Progenitor cell of endocrine pancreas (in vitro differentiated cells): ENCODE measurements around the gene FYN. TPM values are rescaled to one million over a fixed set of nuclear protein-coding genes. Genes with fewer than 3 reads are reported as not detected.
"Not testable (repeated sequence)": the region's sequence is repeated elsewhere in the genome, so short reads cannot be mapped to it uniquely, and the experiment has no call there.

Experiments
- DNase-seq: peaks from one replicate; pipeline ENCODE4 v3.0.0; 2021; ENCODE audit warnings: low spot score; ENCODE audit not compliant: unreplicated experiment
- H3K27ac Mint-ChIP-seq: 2 replicates; pipeline ENCODE4 v1.8.0; 2021; ENCODE audit warnings: mild to moderate bottlenecking, moderate library complexity, mixed read lengths
- H3K27me3 Mint-ChIP-seq: 2 replicates; pipeline ENCODE4 v1.8.0; 2021; ENCODE audit warnings: mixed read lengths
- H3K36me3 Mint-ChIP-seq: 2 replicates; pipeline ENCODE4 v1.8.0; 2022; ENCODE audit warnings: mixed read lengths; ENCODE audit not compliant: insufficient read depth
- H3K4me1 Mint-ChIP-seq: 2 replicates; pipeline ENCODE4 v1.8.0; 2021; ENCODE audit warnings: low read depth, mixed read lengths
- H3K4me3 Mint-ChIP-seq: 2 replicates; pipeline ENCODE4 v1.8.0; 2021; ENCODE audit warnings: low read depth, mild to moderate bottlenecking, moderate library complexity, mixed read lengths
- H3K9me3 Mint-ChIP-seq: 2 replicates; pipeline ENCODE4 v1.8.0; 2021; ENCODE audit warnings: low read depth, mixed read lengths
- total RNA-seq: library from RNA; stranded (reverse); gene quantifications from 2 replicates; pipeline ENCODE4 v1.2.1, GENCODE V29; 2021
- TF ChIP-seq, protein P1 (sequence below): fragments of 200-600 bp; sonication (generic); IDR thresholded peaks from one replicate; pipeline ENCODE4 v1.5.0; 2021; ENCODE audit warnings: antibody characterized with exemption, mild to moderate bottlenecking; ENCODE audit not compliant: unreplicated experiment

FYN gene
- total RNA-seq, 1 donor from 2014 or later: 169 TPM

DNA sequence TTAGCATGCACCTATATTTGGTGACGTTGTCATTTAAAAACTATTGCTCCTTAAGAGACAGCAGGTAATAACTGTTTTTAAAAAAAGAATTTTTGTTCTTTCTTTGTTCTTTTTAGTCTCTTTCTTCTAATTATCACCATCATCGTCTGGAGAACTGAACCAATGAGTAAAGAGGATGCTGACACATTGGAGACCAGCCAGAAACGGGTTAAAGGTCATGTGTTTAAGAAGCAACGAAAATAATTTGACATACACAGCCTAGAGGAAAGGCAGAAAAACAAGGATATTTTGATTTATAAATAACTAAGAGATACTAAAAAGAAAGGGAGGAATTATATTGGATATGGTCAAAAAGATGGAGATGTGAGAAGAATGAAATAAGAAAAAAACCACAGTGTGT is 19.2 kb upstream of the FYN start:
- Mint-ChIP-seq H3K27me3 (peaks cover 70% of the 10 kb centered on the region), H3K36me3 (no peaks in the 10 kb centered on the region)
- DNase-seq: no peak

DNA sequence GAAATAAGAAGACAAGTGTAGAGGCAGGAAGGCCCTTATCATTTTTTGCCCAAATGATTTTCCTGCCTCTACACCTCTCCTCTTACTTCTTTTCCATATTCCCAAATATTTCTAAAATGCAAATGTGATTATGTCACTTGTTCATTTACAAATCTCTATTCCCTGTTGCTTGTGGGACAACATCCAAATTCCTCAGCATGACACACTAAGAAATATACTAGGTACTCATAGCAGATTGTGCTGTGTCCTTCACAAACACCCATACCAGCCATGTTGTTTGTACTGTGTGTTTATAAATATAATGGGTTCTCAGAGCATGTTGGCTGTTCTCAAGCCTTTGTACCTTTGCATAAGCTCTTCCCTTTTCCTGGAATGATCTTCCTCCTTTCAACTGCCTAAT is 17.7 kb upstream of the FYN start:
- Mint-ChIP-seq H3K9me3 (no peaks in the 10 kb centered on the region), H3K4me3 (no peak overlapping the region), H3K27me3 (peaks cover 66% of the 10 kb centered on the region), H3K27ac (no peak overlapping the region), H3K36me3 (no peaks in the 10 kb centered on the region), H3K4me1 (peaks cover 14% of the 10 kb centered on the region)
- no peak for DNase-seq
- TF ChIP-seq, protein P1, sequence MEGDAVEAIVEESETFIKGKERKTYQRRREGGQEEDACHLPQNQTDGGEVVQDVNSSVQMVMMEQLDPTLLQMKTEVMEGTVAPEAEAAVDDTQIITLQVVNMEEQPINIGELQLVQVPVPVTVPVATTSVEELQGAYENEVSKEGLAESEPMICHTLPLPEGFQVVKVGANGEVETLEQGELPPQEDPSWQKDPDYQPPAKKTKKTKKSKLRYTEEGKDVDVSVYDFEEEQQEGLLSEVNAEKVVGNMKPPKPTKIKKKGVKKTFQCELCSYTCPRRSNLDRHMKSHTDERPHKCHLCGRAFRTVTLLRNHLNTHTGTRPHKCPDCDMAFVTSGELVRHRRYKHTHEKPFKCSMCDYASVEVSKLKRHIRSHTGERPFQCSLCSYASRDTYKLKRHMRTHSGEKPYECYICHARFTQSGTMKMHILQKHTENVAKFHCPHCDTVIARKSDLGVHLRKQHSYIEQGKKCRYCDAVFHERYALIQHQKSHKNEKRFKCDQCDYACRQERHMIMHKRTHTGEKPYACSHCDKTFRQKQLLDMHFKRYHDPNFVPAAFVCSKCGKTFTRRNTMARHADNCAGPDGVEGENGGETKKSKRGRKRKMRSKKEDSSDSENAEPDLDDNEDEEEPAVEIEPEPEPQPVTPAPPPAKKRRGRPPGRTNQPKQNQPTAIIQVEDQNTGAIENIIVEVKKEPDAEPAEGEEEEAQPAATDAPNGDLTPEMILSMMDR: no peak

More for the DNA sequence above, 19.2 kb upstream of the FYN start:
- H3K4me1 Mint-ChIP-seq: peaks cover 14% of the 10 kb centered on the region
- no peaks in the 10 kb centered on the region for H3K9me3 Mint-ChIP-seq
- H3K4me3 Mint-ChIP-seq: no peak overlapping the region
- TF ChIP-seq, protein P1: no peak
- no peak overlapping the region for H3K27ac Mint-ChIP-seq

DNA sequence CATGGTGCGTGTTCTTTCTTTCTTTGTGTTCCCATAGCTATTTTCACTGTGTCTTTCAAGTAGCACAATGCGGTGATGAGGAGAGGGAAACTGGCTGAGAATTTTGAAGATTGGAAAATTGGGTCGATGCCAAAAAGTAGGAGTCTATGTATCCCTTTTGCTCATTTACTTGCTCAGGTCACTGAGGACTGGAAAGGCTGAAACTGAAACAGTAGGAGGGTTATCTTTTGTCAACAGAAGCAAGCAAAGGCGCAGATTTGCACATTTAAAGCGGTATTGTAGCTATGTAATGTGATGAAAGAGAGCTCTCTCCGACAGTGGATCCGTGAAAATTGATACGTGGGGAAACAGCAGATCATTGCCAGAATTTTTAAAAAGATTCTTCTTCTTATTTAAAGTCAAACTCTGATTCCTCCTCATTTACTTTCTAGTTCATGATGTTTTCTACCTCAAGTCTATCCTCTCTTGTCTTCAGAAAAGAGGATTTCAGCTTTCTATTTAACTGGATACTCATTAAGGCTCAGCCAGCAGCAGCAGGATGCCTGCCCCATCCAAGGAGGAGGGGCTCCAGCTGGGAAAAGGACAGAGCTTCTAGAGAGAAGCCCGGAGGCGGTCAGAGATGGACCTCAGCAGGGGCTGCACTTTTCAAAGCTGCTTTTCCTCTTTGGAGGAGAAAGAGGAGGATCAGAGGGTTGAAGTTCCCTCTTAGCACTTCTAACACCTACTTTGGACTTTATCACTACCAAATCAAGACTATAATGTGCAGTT is 15.9 kb upstream of the FYN start:
- no peaks in the 10 kb centered on the region for H3K9me3 Mint-ChIP-seq
- H3K27ac Mint-ChIP-seq: peak overlapping the region; percentile 23
- H3K4me1 Mint-ChIP-seq: peaks cover 14% of the 10 kb centered on the region
- TF ChIP-seq, protein P1: no peak
- H3K27me3 Mint-ChIP-seq: peaks cover 51% of the 10 kb centered on the region
- no peak overlapping the region for H3K4me3 Mint-ChIP-seq
- H3K36me3 Mint-ChIP-seq: no peaks in the 10 kb centered on the region
- no peak for DNase-seq

DNA sequence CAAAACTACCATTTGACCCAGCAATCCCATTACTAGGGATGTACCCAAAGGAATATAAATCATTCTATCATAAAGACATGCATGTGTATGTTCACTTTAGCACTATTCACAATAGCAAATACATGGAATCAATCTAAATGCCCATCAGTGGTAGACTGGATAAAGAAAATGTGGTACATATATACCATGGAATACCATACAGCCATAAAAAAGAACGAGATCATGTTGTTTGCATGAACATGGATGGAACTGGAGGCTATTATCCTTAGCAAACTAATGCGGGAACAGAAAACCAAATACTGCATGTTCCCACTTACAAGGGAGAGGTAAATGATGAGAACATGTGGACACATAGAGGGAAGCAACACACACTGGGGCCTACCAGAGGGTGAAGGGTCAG is 13.5 kb upstream of the FYN start:
- DNase-seq, H3K27ac Mint-ChIP-seq, H3K9me3 Mint-ChIP-seq, H3K4me3 Mint-ChIP-seq, H3K36me3 Mint-ChIP-seq: not testable (repeated sequence)
- Mint-ChIP-seq H3K27me3 (peaks cover 41% of the 10 kb centered on the region), H3K4me1 (peaks cover 14% of the 10 kb centered on the region)

DNA sequence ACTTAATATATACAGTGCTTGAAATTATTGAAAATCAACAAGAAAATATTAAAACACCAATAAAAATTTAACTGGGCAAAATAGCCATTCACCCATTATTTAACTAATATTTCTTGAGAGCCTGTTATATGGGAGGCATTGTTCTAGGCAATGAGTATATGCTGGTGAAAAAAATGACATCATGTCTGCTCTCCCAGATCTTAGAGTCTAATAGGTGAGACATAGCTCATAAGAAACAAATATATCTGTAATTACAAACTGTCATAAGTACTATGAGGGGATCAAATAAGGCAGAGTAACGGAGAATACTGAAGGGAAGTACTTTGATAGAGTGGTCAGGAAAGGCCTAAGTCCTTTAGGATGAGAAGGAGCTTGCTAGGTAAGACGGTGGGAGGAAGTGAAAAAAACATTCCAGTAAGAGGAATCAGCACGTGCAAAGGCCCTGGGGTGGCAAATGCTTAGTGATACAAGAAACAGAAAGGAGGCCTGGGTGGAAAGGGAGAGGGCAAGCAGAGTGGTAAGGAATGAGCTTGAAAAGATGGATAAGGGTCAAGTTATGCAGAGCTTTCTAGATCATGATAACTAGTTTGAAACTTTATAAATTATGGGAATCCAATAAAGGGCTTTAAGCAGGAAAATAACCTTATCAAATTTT is 12.2 kb upstream of the FYN start:
- TF ChIP-seq, protein P1: no peak
- peaks cover 32% of the 10 kb centered on the region for H3K27me3 Mint-ChIP-seq
- H3K4me3 Mint-ChIP-seq: no peak overlapping the region
- H3K9me3 Mint-ChIP-seq: no peaks in the 10 kb centered on the region
- H3K4me1 Mint-ChIP-seq: peaks cover 14% of the 10 kb centered on the region
- no peak overlapping the region for H3K27ac Mint-ChIP-seq
- no peak for DNase-seq
- no peaks in the 10 kb centered on the region for H3K36me3 Mint-ChIP-seq
